HG03521 (cell line): Measurements from ENCODE around the gene LHX2.

Source experiments
- ATAC-seq: cut with Tn5 transposase; IDR thresholded peaks from one replicate; pipeline ENCODE4 v1.9.1; 2021; ENCODE audit warnings: mild to moderate bottlenecking, moderate library complexity; ENCODE audit not compliant: unreplicated experiment

LHX2 gene

GRCh38 chr9:124012368-124013301 lies 1.1 kb downstream of the LHX2 start:
- ATAC-seq, result no peak

- ATAC-seq, result no peak
Measured at GRCh38 chr9:124013309-124014210, 2.0 kb downstream of the LHX2 start.

DNA sequence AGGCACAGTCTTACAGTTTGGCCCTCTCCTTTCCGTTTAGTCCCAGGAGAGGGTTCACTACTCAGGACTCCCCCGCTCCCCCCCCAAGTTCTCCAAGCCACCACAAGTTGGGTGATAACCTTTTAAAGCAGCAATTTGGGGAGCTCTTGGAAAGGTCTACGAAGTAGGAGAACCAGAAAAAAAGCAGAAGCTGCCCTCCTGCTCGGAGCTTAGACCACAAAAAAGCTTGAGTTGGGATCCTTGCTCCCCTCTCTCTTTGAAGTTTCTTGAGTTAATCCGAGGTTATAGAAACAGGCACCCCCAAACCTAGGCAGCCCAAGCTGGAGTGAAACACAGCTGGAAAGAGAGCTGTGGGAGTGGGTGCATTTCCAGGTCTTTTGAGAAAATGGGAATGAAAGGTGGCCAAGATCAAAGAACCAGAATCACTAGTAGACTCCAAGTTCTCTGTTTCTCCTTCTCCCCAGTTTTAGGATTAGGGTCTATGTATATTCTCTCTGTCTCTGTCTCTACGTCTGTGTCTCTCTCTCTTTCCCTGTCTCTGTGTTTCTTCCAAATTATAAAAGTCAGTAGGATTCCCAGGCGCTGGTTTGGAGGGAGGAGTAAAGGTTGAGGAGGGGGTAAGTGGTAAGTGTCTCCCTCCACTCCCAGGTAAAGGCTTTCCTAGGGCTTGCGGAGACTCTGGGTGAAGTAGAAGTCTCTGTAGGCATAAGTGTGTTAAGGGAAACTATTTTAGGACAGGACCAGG lies 2.8 kb downstream of the LHX2 start:
- no peak for ATAC-seq

GRCh38 chr9:124014956-124015660 lies 3.5 kb downstream of the LHX2 start:
- no peak for ATAC-seq

- no peak for ATAC-seq
Measured at GRCh38 chr9:124015661-124016131, 4.1 kb downstream of the LHX2 start.

DNA sequence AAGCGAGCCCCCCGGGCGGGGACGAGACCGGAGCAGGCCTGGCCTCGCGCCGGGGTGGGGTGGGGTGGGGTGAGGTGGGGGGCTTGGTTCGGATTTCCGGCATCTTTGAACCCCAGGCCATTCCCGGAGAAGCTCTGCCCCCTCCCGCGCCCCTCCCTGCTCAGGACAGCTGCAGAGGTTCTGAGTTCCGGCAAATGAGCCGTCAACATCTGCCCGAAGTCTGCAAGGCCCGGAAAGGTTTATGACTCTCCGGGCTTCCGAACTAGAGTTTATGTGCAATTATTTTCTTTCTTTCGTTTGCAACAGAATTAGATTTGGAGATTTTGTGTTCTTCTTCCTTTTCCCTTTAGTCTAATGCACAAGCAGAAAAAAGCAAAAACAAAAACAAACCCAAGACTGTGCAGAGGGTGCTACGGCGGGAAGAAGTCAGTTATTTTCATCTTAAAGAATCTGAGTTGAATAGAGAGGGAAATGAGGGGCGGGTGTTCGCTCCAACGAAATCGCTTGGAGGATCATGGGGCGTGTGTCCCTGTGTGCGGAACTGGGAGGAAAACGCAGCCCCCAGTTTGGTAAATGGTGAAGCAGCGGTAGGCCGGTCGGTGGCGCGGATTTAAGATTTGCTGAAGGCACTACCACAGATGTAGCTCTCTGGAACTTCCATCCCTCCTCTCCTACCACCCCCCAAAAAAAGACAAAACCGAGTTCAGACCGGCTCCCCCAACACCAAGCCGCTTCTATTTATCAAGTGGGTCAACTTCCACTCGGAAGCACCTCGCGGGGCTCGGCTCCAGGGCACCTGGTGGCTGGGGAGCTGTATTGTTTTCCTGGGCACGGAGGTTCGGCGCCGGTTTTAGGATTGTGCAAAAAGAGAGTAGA lies 4.8 kb downstream of the LHX2 start:
- no peak for ATAC-seq

DNA sequence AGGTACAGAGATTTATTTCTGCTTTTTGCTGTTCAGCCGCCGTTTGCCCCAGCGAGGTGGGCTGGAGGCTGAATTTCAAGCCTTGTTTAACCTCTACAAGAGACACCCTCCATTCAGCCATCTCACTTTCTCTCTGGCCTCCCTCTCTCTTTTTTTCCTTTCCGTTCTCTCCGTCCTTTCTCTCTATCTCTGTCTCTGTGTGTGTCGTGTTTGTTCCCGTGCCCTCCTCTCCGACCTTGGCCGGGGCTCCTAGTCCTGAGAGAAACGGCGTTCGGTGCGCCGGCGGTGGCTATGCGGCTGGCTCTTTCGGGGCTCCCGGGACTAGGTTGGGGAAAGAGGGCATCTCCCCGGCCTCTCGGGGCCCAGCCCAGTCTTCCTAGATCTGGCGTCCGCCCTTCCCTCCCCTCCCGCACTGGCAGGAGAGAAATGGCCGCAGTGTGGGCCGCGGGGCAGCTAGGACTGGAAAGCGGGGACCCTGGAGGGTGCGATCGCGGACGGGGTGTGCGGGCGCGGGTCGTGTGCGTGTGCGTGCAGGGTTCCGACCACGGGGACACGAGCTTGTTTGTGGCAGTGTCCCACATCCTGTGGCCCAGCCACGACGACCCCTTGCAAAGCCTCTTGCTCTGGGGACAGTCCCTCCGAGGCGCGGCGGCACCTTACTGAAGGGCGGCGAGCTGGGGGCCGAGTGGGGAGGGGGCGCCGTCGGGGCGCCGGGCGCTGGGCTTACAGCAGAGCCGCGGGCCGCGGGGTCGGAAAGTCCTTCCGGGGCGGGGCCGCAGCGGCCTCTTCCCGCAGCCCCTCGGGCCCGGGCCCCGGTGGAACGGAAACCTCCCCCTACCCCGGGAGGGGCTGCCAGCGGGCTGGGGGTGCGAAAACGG lies 5.7 kb downstream of the LHX2 start:
- no peak for ATAC-seq

DNA sequence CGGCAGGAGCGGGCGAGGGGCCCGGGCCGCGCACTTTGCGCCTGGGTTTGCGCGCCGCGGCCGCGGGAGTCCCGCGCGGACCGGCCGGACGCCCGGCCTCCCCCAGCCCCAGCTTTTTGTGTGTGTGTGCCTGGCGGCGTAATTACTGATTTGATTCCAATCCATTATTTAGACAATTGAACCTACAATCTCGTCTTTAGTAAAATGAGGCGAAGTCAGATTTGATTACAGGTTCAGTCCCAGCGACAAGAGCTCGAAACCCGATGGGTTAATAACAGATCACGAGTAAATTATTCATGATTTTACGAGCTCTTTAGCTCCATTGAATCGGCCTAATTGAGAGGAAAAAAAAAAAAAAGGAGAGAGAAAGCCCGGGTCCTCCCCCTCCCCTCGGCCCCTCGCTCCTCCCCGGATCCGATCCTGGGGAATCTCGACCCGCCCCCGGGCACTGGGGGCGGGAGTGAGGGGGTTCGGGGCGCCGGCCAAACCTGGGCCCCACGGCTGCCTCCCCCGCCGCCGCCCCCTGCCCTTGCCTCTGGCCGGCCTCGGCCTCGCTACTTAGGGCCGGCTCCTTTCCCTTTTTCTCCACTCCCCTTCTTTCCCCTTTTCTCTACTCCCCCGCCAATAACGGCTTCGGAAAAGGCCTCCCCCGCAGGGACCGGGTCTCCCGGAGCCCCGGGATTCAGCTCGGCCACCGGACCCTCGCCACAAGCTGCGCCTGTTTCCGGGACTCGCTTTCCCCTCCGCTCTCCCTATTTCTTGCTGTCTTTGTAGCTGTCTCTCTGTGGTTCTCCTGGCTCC lies 6.6 kb downstream of the LHX2 start:
- no peak for ATAC-seq

DNA sequence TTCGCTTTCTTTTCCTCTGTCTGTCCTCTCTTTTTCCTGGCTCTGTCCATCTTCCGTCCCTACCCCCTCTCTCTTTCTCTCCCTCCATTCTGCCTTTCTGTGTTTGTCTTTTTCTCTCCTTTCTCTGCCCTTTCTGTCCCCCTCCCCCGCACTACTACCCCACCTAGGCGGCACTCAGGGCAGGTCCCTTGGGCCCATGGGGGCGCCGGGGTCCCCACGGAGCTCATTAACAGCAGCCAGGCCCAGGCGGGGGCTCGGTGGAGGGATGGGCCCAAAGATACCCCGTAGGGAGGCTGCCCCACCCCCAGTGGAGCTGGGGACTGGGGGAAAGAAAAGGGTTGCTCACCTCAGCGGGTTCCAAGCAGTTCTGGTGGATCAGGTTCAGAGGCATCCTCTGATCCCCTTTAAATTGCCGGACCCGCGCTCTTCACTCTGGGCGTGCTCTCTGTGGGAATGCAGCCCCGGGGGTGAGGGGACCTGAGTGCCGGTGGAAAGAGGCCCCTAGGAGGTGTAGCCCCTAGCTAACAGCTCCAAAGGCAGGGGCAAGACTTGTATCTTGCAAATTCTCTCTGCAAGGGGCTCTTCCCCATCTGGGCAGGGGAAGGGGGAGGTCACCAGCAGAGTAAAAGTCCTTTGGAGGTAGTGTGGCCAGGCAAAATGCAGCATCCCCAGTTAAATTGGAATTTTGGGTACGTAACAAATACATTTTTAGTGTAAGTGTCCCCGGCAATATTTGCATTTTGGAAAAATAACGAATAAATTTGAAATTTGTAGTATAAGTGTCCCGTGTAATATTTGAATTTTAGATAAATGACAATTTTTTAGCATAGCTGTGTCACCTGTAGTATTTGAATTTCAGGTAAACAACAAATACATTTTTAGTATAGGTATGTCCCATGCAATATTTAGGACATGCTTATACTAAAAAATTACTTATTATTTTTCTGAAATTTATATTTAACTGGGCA lies 7.4 kb downstream of the LHX2 start:
- ATAC-seq, result no peak

GRCh38 chr9:124019771-124020519 lies 8.4 kb downstream of the LHX2 start:
- no peak for ATAC-seq

DNA sequence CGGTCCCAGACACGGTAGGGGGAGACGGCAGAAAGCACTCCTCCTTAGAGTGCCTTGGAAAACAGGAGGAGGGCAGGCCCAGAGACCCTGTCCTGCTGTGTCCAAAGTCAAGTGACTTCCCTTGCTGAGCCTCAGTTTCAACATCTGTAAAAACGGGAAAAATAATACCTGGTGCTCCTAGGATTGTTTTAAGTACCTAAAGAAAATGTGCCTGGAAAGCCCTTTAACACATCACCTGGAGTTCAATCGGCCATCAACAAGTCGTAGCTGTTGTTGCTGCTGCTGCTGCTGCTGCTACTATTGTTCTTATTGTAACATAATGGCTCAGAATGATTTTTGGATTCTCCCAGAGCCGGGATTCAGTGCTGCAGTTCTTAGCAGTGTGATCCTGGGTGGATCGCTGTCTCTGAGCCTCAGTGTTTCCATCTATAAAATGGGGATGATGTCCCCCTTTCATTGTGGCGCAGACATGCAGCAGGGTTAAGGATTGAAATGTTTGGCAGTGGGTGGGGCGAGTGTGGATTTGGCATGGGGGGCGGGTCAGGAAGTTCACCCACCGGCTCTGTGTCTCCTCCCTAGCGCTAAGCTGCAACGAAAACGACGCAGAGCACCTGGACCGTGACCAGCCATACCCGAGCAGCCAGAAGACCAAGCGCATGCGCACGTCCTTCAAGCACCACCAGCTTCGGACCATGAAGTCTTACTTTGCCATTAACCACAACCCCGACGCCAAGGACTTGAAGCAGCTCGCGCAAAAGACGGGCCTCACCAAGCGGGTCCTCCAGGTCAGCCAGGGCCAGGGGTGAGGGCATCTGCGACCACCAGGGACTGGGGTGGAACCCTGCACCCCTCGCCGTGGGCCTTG lies 9.2 kb downstream of the LHX2 start:
- ATAC-seq, result no peak

GRCh38 chr9:124021385-124021769 lies 9.8 kb downstream of the LHX2 start:
- ATAC-seq, result no peak

GRCh38 chr9:124022201-124023121 lies 10.9 kb downstream of the LHX2 start:
- no peak for ATAC-seq

- no peak for ATAC-seq
Measured at GRCh38 chr9:124024107-124024506, 12.5 kb downstream of the LHX2 start.
